Left cardiac atrium (tissue), 4 donors: Measurements from ENCODE around the gene GUCY1A2. TPM values are rescaled to one million over a fixed set of nuclear protein-coding genes. Genes with fewer than 3 reads are reported as not detected.
"Not testable (repeated sequence)": the region's sequence is repeated elsewhere in the genome, so short reads cannot be mapped to it uniquely, and the experiment has no call there.

Source experiments
- ATAC-seq, 2 donors: fragments of 200-7000 bp; cut with Tn5 transposase; one replicate each; pipeline ENCODE4 v1.9.1; 2020; ENCODE audit warnings: mild to moderate bottlenecking in 2 of 2, moderate library complexity in 2 of 2
- DNase-seq: peaks from one replicate; pipeline ENCODE4 v3.0.0-alpha.2; 2020
- intact Hi-C, 2 donors: fragments of 100-400 bp; cut with DNase I; formaldehyde crosslinking; loops; one replicate each; pipeline versions ENCODE4 v1.14.1 to v1.15.1; 2022 to 2023
- total RNA-seq, 2 donors: library from RNA; stranded (reverse); fragmentation: NEBNext Ultra II Directional; extraction: Animal tissue kit (Norgen Biotek cat#: 25700); gene quantifications; one replicate each; pipeline ENCODE4 v1.2.1, GENCODE V29; 2021
- donor health status: DM: no; HTN: yes; CAD: no.
- donor health status: DM: no; HTN: yes; CAD: no; lungs with severe emphysema.
- donor health status: DM: yes; HTN: yes; CAD: no.
- donor health status: Dilated cardiomyopathy.

GUCY1A2 gene
- total RNA-seq, 2 donors from 2014 or later, result 7.1 to 7.9 TPM

DNA sequence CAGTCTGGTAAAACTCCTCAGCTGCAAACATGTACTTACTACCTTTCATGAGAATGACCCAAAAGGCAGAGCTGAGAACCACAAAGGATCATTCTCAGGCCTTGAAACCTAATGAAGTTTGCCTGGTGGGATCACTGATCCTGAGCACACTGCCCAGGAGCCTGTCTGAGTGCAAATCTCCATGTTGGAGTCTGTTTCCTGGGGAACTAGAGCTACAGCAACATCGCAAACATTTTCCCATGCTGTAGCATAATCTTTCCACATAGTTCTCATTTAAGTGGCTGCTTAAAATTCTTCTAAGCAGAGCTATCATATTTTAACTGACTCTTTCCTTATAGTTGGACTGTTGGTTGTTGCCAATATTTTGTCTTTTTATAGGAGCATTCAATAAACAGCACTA lies 58.5 kb downstream of the GUCY1A2 start:
- ATAC-seq (no peak), DNase-seq (no peak)
- intact Hi-C loops, result no loop called here

- DNase-seq (no peak), ATAC-seq (no peak)
- intact Hi-C loops, result no loop called here
These were observed 58.9 kb downstream of the GUCY1A2 start for GRCh38 chr11:106959386-106959785.

DNA sequence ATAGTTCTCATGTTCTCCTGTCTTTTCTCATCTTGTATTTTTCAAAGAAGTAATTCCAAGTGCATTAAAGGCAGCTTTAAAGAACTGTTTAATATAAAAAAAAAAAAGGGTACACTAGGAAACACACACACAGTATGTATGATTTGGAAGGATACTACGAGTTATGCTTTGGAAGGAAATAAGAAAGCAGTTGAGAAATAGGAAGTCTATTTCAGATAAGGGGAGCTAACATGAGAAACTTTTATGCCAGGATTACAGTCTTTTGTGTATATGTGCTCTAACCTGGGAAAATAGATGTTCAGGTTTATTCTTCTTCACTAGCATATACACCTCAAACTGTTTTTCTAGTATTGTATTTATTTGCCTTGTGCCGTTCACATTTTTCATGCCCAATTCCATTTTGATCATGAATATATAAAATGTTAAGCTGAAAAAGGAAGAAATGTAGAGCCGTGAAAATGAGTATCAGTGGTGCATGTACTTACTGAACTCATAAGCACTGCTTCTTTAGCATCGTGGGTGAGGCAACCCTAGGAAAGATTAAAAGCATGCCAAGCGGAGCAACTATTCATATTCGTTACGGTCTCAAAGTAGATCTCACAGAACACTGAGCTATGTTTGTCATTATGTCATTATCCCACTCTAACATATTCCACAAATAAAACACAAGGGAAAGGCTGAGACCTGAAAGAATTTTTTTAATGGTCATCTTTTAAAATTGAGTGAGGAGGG lies 59.6 kb downstream of the GUCY1A2 start:
- peak in 1 of 2 donors; percentile 33 for ATAC-seq
- DNase-seq, result no peak
- intact Hi-C loops, result no loop called here

GRCh38 chr11:106957030-106957482 lies 61.2 kb downstream of the GUCY1A2 start:
- DNase-seq (no peak), ATAC-seq (no peak)
- intact Hi-C loops, result no loop called here

DNA sequence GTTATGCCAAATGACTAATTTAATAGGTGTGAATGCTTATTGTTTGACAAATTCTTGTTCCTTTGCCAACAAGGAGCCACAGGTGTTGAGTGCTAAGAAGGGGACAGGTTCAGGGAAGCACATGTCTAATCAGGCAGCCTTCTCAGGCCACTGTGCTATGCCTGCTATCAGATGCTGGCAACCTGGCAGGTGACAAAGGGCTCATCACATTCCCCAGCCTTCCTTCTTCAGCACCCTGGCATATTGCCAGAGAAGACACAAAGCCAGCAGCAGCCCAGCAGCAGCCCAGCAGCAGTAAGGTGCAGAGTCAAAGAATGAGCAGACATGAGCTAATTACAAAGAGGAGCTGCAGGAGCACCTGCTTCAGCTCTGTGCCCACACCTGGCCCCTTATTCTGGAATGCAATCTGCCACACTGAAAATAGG lies 68.2 kb downstream of the GUCY1A2 start:
- DNase-seq (no peak), ATAC-seq (peak; percentile 50 to 67)
- intact Hi-C loops, result no loop called here

DNA sequence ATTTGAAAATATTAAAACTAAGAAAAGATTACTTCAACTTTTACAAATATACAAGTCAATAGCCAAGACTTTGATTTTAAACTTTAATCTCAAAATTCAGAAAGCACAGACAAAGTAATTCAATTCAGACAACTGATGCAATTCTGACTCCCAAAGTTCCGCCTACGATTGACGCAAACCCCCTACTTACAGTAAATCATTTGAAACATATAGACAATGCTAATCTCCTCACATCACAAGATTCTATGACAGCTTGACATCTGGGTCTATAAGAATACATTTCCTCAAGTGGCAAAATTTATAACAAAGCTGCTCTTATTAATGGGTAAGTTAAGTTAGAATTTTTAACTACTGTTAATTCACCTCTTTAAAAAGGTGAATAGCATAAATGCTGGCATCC lies 75.2 kb downstream of the GUCY1A2 start:
- DNase-seq (no peak), ATAC-seq (no peak)
- intact Hi-C loops, result no loop called here

DNA sequence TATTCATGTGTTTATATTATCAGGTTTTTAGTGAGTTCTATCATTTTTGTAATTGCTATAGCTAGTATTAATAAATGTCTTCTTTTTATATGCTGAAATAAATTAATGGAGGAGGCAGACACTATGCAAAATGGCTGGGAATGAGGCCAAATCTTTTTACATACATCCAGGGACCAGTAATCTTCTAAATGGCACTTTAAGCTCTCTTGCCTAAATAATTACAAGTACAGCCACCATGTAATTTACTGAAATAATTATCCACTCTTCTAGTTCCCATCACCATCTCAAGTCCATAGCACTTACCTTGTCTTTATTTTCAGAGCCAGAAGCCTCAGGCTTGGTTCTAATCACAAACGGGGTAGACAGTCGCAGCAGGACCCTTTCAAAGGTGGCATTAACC lies 79.1 kb downstream of the GUCY1A2 start:
- ATAC-seq, result no peak
- intact Hi-C loops, result no loop called here

GRCh38 chr11:106937111-106937510 lies 81.2 kb downstream of the GUCY1A2 start:
- no peak for DNase-seq
- no peak for ATAC-seq
- intact Hi-C loops, result no loop called here

More for the DNA sequence above, 79.1 kb downstream of the GUCY1A2 start:
- no peak for DNase-seq

DNA sequence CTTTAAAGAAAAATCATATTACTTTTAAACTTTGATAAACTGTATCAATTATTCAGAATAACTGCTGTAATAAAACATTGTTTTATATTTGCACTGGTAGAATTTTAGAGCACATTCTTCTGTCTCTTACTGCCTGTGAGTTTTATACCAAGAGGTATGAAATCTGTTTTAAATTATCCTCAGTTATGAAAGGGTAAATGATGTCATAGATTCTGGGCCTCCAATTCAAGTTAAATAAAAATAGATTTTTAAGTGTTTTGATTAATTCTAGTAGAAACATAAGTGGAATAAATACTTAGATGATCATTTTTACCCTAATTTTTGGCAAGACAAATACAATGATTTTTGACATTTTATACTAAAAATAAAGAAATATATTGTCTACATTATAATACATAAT lies 93.0 kb downstream of the GUCY1A2 start:
- intact Hi-C loops, result no loop called here
- no peak for ATAC-seq
- no peak for DNase-seq

DNA sequence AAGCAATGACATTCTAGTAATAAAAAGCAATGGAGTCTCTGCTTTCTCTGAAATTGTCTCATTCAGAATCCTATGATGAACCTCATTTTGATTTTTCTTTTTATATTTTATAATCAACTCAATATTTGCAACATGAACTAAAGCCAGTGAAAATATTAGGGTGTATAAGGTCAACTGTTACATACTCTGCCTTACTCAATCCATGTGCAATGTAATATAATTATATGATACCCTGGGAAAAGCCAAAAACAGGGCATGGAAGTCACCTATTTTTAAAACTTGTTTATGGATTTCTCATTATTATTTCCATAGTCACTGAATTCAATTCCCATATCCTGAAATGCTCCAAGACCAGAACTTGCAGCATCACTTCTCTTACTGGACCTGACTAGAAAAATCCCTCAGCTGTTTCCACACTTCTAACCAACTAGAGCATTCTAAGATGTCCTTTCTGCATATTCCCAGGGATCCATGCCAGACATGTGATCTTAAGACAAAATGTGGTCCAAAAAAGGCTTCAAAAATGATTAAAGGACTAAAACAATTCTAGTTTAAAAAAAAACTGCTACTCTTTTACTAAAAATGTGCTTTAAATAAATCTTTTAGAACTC lies 97.3 kb downstream of the GUCY1A2 start:
- ATAC-seq (no peak), DNase-seq (no peak)
- intact Hi-C loops, result no loop called here

- intact Hi-C loops, result no loop called here
- no peak for DNase-seq
- ATAC-seq, result no peak
These were observed 100.3 kb downstream of the GUCY1A2 start for GRCh38 chr11:106917973-106918372.

GRCh38 chr11:106914409-106914808 lies 103.9 kb downstream of the GUCY1A2 start:
- intact Hi-C loops, result no loop called here
- ATAC-seq, result no peak
- no peak for DNase-seq

- no peak for ATAC-seq
- no peak for DNase-seq
- intact Hi-C loops, result no loop called here
These were observed 105.1 kb downstream of the GUCY1A2 start for GRCh38 chr11:106913141-106913540.

DNA sequence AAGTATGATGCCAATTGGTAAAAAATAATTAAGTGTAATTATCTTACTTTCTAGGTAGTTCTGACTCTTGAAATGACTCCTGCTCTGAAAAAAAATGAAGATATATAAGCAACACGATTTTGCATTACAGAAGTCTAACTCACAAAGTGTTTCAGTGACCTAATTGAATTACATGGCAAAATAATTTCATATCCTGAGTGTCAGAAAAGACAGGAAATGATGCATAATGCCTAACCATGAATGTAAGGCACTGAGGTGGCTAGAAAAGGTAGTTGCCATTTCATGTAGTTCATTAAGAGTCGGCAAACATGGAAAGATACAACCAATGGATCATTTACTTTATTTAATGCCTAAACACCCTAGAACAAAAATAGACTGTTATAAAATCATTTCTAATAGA lies 113.5 kb downstream of the GUCY1A2 start:
- DNase-seq (no peak), ATAC-seq (no peak)
- intact Hi-C loops, result no loop called here

GRCh38 chr11:106889718-106890117 lies 128.6 kb downstream of the GUCY1A2 start:
- no peak for ATAC-seq
- no peak for DNase-seq
- intact Hi-C loops, result no loop called here

- DNase-seq, result no peak
- intact Hi-C loops, result no loop called here
- ATAC-seq, result no peak
These were observed 129.9 kb downstream of the GUCY1A2 start for GRCh38 chr11:106888386-106888785.

GRCh38 chr11:106883693-106884092 lies 134.6 kb downstream of the GUCY1A2 start:
- DNase-seq, ATAC-seq, intact Hi-C loops: not testable (repeated sequence)

DNA sequence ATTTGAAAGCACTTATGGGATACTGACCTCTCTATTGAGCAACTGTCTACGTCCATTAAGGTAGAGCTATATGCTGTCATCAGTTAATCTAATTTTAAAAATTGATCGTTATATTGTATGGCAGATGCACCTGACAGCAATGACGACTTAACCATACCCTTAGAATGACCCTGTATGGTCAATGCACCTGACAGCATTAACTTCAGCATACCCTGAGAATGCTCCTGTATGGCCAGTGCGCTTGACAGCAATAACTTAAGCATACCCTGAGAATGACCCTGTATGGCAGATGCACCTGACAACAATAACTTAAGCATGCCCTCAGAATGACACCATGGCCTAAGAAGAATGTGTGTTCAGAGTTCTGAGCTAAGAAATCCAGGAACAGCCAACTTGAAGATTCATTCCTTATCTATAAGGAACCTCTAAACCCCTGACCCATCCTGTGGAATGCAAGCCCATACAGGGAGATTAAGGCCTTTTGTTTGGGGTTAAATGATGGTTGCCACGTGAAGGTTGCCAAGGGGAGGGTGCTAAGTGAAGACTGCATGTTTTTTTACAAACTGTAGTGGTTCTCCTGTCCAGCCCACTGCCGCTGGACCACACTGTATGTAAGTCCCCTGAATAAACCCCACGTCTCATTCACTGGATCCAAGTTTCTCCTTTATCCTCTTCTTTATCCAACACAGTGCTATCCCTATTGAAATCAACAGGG lies 138.3 kb downstream of the GUCY1A2 start:
- intact Hi-C loops, result no loop called here
- no peak for ATAC-seq
- no peak for DNase-seq

DNA sequence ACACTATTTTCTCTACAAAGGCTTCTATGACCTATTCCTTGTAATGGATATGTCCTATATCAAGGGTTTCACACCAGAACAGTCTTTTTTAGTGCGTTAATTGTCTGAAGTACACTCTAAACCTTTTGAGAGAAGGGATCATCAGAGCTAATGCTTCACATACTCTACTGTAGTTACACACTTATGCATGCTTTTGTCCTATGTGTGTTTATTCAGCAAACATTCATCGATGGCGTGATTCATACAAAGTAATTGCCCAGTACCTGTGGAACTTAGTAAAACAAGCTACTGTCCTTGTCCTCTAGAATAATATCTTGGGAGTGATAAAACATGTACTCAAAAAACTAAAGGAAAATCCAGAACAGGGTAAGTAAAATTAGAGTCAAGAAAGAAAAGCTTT lies 139.2 kb downstream of the GUCY1A2 start:
- no peak for ATAC-seq
- no peak for DNase-seq
- intact Hi-C loops, result no loop called here

DNA sequence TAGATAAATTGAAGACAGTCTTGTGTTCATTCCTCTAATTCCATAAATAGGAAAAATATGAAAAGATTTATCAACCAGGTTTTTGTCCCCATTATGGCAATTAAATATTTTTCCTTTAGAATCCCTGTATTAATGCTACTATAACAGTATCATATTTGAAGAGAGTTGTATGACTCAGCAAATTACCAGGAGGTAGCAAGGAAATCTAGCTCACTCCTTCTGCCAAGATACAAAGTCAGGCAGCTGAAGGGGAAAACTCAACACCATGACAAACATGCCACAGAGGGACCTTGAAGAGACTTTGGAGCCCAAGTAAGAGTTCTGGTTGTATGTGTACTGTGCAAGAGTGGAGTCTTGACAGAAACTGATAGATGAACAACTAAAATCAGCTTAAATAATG lies 143.3 kb downstream of the GUCY1A2 start:
- ATAC-seq (no peak), DNase-seq (no peak)
- intact Hi-C loops, result no loop called here
